CD14-positive monocyte (primary cell): ENCODE results near the gene SMURF2. TPM values are rescaled to one million over a fixed set of nuclear protein-coding genes. Genes with fewer than 3 reads are reported as not detected.

Experiments used
- DNase-seq, 3 donors: peaks; one replicate each; pipeline ENCODE4 v3.0.0-alpha.2; 2011 to 2022
- H2AFZ ChIP-seq: 2 replicates; pipeline ENCODE4 v1.6.0; 2012; ENCODE audit warnings: mild to moderate bottlenecking, low read depth, low read length, inconsistent platforms; ENCODE audit not compliant: insufficient read depth, poor library complexity, severe bottlenecking
- H3K27ac ChIP-seq, 2 donors: 1 replicate in 1 of 2; 2 replicates in 1 of 2; pipeline ENCODE4 v1.5.1; 2012 to 2013; ENCODE audit warnings: low read length in 2 of 2, control low read depth in 1 of 2, inconsistent platforms in 1 of 2, low read depth in 1 of 2, mild to moderate bottlenecking in 1 of 2
- H3K27me3 ChIP-seq, 2 donors: one replicate each; pipeline versions ENCODE4 v1.6.0 to v1.6.1; 2011 to 2013; ENCODE audit warnings: low read length in 2 of 2; ENCODE audit not compliant: control insufficient read depth in 2 of 2, insufficient read depth in 2 of 2
- H3K36me3 ChIP-seq, 2 donors: replicated peaks in 1 of 2; 1 replicate in 1 of 2; 2 replicates in 1 of 2; pipeline versions ENCODE4 v1.5.1 to v1.6.1; 2012 to 2013; ENCODE audit warnings: low read length in 2 of 2, control low read depth in 1 of 2, inconsistent platforms in 1 of 2, mild to moderate bottlenecking in 1 of 2; ENCODE audit not compliant: insufficient read depth in 2 of 2, control insufficient read depth in 1 of 2
- H3K4me1 ChIP-seq, 2 donors: 1 replicate in 1 of 2; 2 replicates in 1 of 2; pipeline versions ENCODE4 v1.5.1 to v1.6.1; 2012 to 2013; ENCODE audit warnings: low read length in 2 of 2, control low read depth in 1 of 2, inconsistent platforms in 1 of 2, mild to moderate bottlenecking in 1 of 2, moderate library complexity in 1 of 2; ENCODE audit not compliant: insufficient read depth in 2 of 2, control insufficient read depth in 1 of 2
- H3K4me2 ChIP-seq: replicated peaks from 2 replicates; pipeline ENCODE3; 2012; ENCODE audit warnings: low read length, moderate library complexity, mild to moderate bottlenecking; ENCODE audit not compliant: poor library complexity, severe bottlenecking; ENCODE audit errors: extremely low read depth
- H3K4me3 ChIP-seq, 3 experiments: fragments of 200-600 bp in 1 of 3; sonication (generic) in 1 of 3; replicated peaks in 1 of 3; 1 replicate in 2 of 3; 2 replicates in 1 of 3; pipeline ENCODE4 v1.5.1; 2011 to 2013; ENCODE audit warnings: low read length in 3 of 3, mild to moderate bottlenecking in 3 of 3, control low read depth in 2 of 3, low read depth in 2 of 3, inconsistent platforms in 1 of 3, moderate library complexity in 1 of 3
- H3K79me2 ChIP-seq: 2 replicates; pipeline ENCODE4 v1.6.0; 2012; ENCODE audit warnings: mild to moderate bottlenecking, control low read depth, inconsistent platforms, low read length, moderate library complexity; ENCODE audit not compliant: insufficient read depth
- H3K9ac ChIP-seq: 2 replicates; pipeline ENCODE4 v1.6.0; 2017; ENCODE audit warnings: low read length, mild to moderate bottlenecking; ENCODE audit not compliant: insufficient read depth, poor library complexity, severe bottlenecking
- H3K9me3 ChIP-seq, 2 donors: replicated peaks in 1 of 2; 1 replicate in 1 of 2; 2 replicates in 1 of 2; pipeline versions ENCODE4 v1.5.1 to v1.6.1; 2012 to 2013; ENCODE audit warnings: low read length in 2 of 2, control low read depth in 1 of 2; ENCODE audit not compliant: control insufficient read depth in 1 of 2, insufficient read depth in 1 of 2
- H4K20me1 ChIP-seq: 2 replicates; pipeline ENCODE4 v1.6.0; 2012; ENCODE audit warnings: mild to moderate bottlenecking, low read length, control low read depth, moderate library complexity; ENCODE audit not compliant: insufficient read depth
- H3K27ac Mint-ChIP-seq, 7 donors: one replicate each; pipeline ENCODE4 v1.8.0; 2020; ENCODE audit warnings: mild to moderate bottlenecking in 7 of 7, mixed read lengths in 7 of 7, moderate library complexity in 6 of 7, inconsistent platforms in 2 of 7
- H3K27me3 Mint-ChIP-seq, 3 donors: one replicate each; pipeline ENCODE4 v1.8.0; 2021 to 2022; ENCODE audit warnings: low read depth in 3 of 3, mild to moderate bottlenecking in 3 of 3, mixed read lengths in 3 of 3, moderate library complexity in 3 of 3, inconsistent platforms in 1 of 3
- H3K36me3 Mint-ChIP-seq, 2 donors: one replicate each; pipeline ENCODE4 v1.8.0; 2020; ENCODE audit warnings: mixed read lengths in 2 of 2, inconsistent platforms in 1 of 2, mild to moderate bottlenecking in 1 of 2
- H3K4me1 Mint-ChIP-seq: one replicate; pipeline ENCODE4 v1.8.0; 2020; ENCODE audit warnings: mild to moderate bottlenecking, mixed read lengths
- H3K4me3 Mint-ChIP-seq, 2 donors: one replicate each; pipeline ENCODE4 v1.8.0; 2020; ENCODE audit warnings: mild to moderate bottlenecking in 2 of 2, mixed read lengths in 2 of 2, moderate library complexity in 1 of 2
- H3K9me3 Mint-ChIP-seq, 7 donors: one replicate each; pipeline ENCODE4 v1.8.0; 2020 to 2022; ENCODE audit warnings: mixed read lengths in 7 of 7, mild to moderate bottlenecking in 6 of 7, moderate library complexity in 6 of 7, inconsistent platforms in 2 of 7
- CTCF ChIP-seq: fragments of 200-600 bp; IDR thresholded peaks from one replicate; pipeline ENCODE4 v1.8.0; 2022; ENCODE audit warnings: antibody characterized with exemption, mild to moderate bottlenecking
- WGBS: methylation state at CpG from one replicate; pipeline ENCODE4 v1.1.5; 2013; ENCODE audit warnings: missing lambda C conversion rate; ENCODE audit not compliant: insufficient coverage; 5-methylcytosine and 5-hydroxymethylcytosine counted together
- intact Hi-C, 2 donors: fragments of 100-400 bp; cut with micrococcal nuclease; formaldehyde crosslinking; loops; one replicate each; pipeline versions ENCODE4 v1.15.0 to v1.15.1; 2023
- polyA plus RNA-seq, 3 donors: library from polyadenylated mRNA; depleted of rRNA in 1 of 3; unstranded in 2 of 3; stranded (reverse) in 1 of 3; fragments of 300-500 nt in 2 of 3; fragments of >200 nt in 1 of 3; fragmentation: Illumina TruSeq in 2 of 3; gene quantifications; 1 replicate in 2 of 3; 2 replicates in 1 of 3; pipeline ENCODE4 v1.2.3, GENCODE V29; 2012 to 2021

Gene SMURF2
- polyA plus RNA-seq, 3 donors, result 2.2 to 12.9 (median 4.5) TPM

GRCh38 chr17:64615028-64615677 lies 47.0 kb downstream of the SMURF2 start:
- DNase-seq, result no peak
- WGBS, result 100% methylated on average over 1 of the region's 3 CpGs
- peaks cover 92% of the 10 kb centered on the region for H3K79me2 ChIP-seq

More at GRCh38 chr17:64615028-64615677, 47.0 kb downstream of the SMURF2 start:
- intact Hi-C loops, result no loop called here
- Mint-ChIP-seq H3K27me3 (no peaks in the 10 kb centered on the region), H3K27ac (no peak overlapping the region), H3K36me3 (peaks cover 0 to 3% of the 10 kb centered on the region in 2 donors), H3K9me3 (peaks cover 0 to 3% (median 0%) of the 10 kb centered on the region in 7 donors), H3K4me1 (peaks cover 32% of the 10 kb centered on the region), H3K4me3 (no peak overlapping the region)
- no peaks in the 10 kb centered on the region for H3K9me3 ChIP-seq
- H3K4me2 ChIP-seq, result no peak overlapping the region
- no peak overlapping the region for H3K9ac ChIP-seq
- no peaks in the 10 kb centered on the region for H3K36me3 ChIP-seq
- H4K20me1 ChIP-seq, result peaks cover 81% of the 10 kb centered on the region
- H3K27me3 ChIP-seq, result no peaks in the 10 kb centered on the region
- no peak overlapping the region for H3K4me3 ChIP-seq
- no peak overlapping the region for H3K27ac ChIP-seq
- no peak overlapping the region for H2AFZ ChIP-seq
- H3K4me1 ChIP-seq, result peaks cover 19 to 20% of the 10 kb centered on the region in 2 donors
- TF ChIP-seq CTCF, result no peak
